ENCODE results near the gene TMC1.

TMC1 gene

DNA sequence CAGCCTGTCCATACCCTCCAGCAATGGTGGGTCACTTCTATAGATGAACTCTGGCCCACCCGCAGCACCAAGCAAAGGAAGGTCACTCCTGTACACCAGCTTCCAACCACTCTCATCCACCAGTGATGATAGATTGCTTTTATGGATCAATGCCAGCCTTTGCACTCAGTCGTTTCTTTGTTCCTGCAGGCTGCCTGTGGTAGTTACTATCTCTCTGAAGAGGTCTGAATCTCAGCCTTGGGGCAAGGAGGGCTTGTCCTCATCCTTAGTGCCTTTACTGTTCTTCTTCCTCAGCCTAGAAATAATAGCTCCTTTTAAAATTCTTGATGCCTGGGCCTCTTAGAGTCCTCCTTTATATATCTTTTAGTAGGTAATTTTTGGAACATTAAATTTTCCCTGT, 100.8 kb downstream of the TMC1 start:
- no peak for DNase-seq

DNA sequence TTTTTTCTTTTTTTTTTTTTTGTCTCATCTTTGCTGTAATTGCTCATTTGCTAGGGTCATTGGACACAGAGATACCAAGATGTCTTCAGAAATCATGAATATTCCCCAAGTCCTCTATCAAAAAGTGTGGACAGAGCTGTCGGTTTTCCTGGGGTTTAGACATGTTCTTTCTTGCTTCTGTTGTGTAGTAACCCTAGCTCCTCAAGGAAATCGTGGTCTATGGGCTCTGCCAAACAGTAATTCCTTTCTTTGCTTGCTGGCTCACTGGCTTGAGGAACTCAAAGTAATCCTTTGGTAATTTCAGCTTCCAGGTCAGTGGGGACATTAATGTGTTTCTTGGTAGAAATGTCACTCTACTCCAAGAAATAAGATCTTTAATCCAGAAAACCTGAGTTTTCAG, 101.7 kb downstream of the TMC1 start:
- DNase-seq, result no peak

GRCh38 chr9:72627147-72627546, 105.7 kb downstream of the TMC1 start:
- no peak for DNase-seq

- no peak for DNase-seq
These were observed 106.6 kb downstream of the TMC1 start for GRCh38 chr9:72627956-72628540.

- DNase-seq, result no peak
These were observed 112.6 kb downstream of the TMC1 start for GRCh38 chr9:72633966-72634365.

DNA sequence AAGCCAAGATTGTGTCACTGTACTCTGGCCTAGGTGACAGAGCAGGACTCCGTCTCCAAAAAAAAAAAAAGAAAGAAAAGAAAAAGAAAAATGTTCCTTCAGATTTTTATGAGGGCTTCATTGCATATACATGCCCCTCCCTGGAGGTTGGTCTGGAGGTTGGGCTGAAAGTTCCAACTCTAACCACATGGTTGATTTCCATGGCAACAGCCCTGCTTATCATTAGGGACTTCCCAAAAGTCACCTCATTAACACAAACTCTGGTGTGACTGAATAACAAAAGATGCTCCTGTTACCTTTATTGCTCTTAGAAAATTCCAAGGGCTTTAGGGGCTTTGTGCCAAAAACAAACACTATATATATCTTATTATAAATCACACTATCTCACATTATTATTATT, 113.8 kb downstream of the TMC1 start:
- no peak for DNase-seq

DNA sequence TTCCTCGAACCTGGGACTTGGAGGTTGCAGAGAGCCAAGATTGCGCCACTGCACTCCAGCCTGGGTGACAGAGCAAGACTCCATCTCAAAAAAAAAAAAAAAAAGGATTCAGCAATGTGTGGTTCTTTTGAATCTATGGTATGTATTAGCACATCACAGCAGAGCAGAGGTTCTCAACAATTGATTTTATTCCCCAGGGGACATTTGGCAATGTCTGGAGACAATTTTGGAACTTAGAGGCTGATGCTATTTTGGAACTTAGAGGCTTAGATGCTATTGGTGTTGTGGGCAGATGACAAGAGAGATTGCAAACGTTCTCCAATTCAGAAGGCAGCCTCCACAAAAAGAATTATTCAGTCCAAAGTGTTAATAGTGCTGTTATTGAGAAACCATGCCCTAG, 115.2 kb downstream of the TMC1 start:
- DNase-seq, result no peak

DNA sequence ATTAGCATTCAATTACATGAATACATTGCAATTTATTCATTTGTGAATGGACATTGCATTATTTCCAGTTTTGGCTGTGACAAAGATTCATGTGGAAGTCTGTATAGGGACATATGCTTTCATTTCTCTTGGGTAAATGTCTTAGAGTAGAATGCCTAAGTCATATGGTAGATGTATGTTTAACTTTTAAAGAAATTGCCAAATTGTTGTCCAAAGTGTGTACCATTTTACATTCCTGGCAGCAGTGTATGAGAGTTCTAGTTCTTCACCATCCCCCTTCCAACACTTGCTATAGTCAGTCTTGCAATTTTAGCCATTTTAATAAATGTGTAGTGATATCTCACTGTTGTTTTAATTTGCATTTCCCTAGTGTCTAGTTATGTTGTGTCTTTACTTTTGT, 122.2 kb downstream of the TMC1 start:
- DNase-seq, result no peak

DNA sequence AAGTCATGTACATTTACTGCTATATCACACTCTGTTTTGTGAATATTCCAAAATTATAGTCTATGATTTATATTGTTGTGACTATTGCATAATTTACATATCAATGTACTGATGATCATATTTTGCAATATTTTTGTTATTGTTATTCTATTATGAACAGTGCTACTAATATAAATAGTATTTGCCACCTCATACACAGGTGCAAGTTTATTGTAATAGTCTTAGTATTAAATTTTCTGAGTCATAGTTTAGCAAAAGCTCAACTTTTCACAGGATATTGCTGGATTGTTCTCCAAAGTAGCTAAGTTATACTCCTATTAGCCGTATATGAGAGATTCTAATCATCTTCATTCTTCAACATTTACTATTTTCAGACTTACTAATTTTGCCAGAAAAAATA, 124.7 kb downstream of the TMC1 start:
- DNase-seq, result no peak

GRCh38 chr9:72648324-72649126, 127.1 kb downstream of the TMC1 start:
- no peak for DNase-seq

DNA sequence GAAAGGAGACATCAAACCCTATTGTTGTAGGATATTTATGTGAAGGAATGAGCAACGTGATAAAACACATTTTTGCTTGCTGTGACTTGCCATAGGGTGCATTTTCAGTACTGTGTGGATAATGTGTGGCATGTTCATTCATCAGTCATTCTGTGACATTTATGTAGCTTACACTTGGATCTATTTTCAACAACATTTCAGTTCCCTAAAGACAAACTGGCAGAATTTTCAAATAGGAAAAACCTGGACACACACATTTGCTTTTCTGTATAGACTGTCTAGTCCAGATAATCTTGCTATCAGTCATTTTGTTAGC, 127.7 kb downstream of the TMC1 start:
- no peak for DNase-seq

- DNase-seq, result no peak
These were observed 128.8 kb downstream of the TMC1 start for GRCh38 chr9:72650206-72650605.

DNA sequence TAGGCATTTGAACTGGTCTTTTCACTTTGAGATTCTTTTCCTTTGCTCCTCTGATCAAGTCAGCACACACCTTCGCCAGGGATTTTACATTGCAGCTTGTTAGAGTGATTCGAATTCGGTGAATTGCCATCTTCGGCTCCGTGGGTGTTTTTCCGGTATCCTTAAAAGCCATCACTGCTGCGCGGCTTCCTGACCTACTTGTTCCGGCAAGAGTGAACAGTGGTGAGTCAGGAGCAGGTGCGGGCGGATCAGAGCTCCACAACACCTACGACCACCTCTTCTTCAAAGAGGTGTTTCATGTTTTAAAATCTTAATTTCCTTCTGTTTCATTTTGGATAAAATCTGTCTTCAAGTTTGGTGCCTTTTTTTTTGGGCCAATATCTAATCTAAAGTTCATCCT, 134.6 kb downstream of the TMC1 start:
- DNase-seq, result no peak

GRCh38 chr9:72657023-72657422, 135.6 kb downstream of the TMC1 start:
- DNase-seq, result no peak

DNA sequence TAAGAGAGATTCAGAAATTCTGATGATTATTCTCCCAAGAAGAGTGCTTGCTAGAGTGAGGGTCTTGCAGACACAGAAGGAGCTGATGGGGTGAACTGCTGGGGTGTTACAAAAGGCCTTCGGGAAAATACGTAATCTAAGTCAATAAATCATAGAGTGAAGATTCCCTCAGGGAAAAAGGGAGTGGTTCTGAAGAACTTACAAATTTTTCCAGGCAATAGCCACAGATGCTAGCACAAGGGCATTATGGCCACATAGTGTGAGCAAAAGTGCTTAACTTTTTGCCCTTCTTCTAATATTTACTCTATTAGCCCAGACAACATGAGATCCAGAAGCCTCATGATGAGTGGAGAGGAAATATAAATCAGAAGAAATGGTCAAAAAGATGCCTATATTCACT, 137.3 kb downstream of the TMC1 start:
- DNase-seq, result no peak

DNA sequence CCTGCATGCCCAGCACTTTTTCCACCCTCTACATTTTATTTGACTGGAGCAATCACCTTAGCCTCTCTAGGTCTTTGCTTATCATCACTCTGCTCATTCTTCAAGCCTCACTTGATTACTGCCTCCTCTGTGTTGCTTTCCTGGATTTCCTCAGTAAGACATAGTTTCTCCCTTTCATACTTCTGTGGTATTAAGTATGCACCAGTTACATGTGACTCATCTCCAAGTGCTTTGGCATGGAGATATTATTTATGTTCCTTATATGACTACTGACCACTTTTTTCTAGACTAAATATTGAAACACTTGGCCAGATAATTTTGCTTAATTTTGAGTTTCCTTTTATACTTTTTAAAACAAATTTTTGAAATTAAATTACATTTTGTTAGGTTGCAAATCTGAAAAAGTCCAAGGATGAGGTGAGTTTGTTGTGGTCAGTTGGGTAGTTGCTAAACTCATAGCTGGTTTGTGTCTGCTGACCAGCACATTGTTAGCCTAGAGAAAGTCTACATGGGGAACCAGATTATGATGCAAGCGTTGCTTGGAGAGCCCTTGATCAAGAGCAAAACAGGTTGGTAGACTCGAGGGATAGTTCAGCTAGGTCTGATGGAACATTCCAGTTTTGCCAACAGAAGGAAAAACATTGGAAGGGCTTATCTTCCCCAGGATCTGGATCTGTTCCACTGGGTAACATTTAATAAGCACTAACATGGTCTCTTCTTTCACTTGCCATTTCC, 140.2 kb downstream of the TMC1 start:
- no peak for DNase-seq

GRCh38 chr9:72665421-72665820, 144.0 kb downstream of the TMC1 start:
- no peak for DNase-seq

- DNase-seq, result no peak
These were observed 145.8 kb downstream of the TMC1 start for GRCh38 chr9:72667181-72667580.

- no peak for DNase-seq
These were observed 153.6 kb downstream of the TMC1 start for GRCh38 chr9:72674961-72675360.

DNA sequence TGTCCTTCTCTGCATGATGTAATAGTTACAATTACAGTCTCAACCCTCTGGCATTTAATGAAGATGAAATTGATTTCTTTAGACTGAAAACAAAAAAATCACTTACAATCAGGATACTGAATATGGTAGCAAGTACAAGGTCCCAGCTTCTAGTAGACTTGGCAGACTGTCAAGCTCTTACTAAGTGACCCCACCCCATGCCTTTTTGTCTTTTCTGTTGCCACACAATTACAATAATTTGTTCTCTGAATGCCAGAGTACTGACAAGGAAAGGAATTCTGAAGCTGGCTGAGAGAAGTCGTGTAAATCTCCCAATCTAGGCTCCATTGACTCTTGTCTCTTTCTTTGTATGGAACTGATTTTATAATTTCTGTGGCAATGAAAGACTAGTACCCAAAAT, 154.2 kb downstream of the TMC1 start:
- DNase-seq, result no peak

DNA sequence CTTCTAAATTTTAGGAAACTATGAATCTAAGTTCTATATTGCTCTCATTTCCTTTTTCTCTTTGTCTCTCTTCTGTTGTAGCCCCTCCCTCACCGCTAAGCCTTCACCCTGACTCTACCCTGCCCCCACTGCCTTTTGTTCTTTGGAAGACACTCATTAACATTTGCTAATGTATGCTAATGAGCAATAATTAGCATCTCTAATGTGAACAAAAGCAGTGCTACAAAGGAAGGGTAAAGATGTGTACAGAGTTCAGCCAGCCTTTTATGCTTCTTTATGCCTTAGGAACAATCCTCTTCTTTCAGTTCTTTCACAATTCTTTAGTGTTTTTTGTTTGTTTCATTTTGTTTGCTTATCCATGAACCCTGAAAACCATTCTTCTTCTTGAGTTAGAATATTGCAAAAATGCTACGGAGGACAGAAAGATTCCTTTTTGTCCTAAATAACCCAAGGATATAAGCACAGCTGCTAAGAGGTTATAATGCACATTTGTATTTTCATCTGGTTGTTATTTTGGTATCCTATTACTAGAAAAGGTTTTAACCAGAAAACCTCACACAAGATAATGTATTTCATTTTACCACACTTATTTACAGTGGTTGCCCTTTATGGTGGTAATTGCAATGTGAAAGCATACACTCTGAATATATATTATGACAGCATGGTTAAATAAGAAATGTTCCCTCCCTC, 159.3 kb downstream of the TMC1 start:
- peak; percentile 63 for DNase-seq

GRCh38 chr9:72681283-72681630, 159.8 kb downstream of the TMC1 start:
- DNase-seq, result peak; percentile 79

DNA sequence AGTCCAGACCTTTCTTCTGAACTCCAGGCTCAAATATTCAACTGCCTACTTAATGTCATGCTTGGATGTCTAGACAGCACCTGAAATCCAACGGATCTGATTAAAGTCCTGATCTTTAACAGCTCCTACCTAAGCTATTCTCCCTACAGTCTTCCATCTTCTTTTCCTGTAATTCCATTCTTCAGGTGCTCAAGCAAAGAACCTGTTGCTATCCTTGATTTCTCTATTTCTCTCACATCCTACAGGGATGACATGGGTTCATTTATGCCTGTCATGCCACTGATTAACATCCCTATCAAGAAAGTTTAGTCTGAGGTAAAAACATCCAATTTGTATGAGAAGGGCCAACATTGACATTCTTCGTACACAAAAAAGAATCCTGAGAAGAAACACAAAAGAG, 163.2 kb downstream of the TMC1 start:
- no peak for DNase-seq

DNA sequence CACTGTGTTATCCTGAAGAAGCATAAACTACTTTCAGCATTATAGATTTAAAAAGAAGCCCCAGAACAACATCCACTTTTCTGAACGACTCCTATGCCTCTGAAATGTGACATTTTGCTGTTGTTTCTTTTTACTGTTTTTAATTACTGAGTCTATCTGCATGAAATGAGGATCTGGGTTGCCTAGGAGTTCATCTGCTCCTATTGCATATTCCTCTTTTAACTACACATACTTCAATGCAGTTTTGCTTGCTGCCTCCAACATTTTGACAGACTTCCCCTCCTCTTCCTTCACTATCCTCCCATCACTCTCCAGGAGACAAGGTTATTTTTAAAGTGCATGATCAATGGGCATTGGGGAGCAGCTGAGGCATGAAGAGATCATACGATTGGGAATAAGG, 164.5 kb downstream of the TMC1 start:
- DNase-seq, result no peak
